Measurements from ENCODE around the gene ARHGAP24. TPM values are rescaled to one million over a fixed set of nuclear protein-coding genes. Genes with fewer than 3 reads are reported as not detected.

Gene ARHGAP24
- total and polyA plus RNA-seq, 2 of the 13 experiments (the other 11 are each of a cell fraction or from before 2014, with no cell fraction given) = 0.07 to 0.55 TPM

DNA sequence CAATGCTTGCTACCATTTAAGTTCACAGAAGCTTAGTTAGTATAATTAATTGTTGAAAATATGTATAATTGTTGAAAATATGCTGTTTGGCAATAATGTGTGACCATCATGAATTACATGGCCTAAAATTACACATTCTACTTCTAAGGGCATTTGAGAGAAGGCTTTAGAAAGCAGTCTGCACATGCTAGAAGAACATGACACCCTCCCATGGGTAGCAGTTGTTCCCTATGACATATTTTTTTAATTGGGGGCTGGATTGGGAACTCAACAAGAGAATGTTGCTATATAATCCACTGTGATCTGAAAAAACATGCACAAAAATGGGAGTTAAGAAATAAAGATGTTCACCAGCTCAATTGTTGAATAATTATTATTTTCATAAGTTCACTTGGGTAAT, 331.4 kb downstream of the ARHGAP24 start:
- ChIA-PET CTCF (ENCODE audit: low intra/inter-chr PET ratio, low total read pairs) (no interaction called here), POLR2A (no interaction called here)
- no peak for DNase-seq (ENCODE audit: low spot score)
- Histone ChIP-seq H3K9ac (ENCODE audit: insufficient read depth, low read depth, low read length) (no peak overlapping the region), H4K20me1 (ENCODE audit: insufficient read depth, low read length) (no peaks in the 10 kb centered on the region), H3K9me3 (ENCODE audit: low read length) (no peaks in the 10 kb centered on the region), H3K27ac (ENCODE audit: extremely low read length, insufficient read depth, low read length) (no peak overlapping the region), H2AFZ (ENCODE audit: low read length) (no peak overlapping the region), H3K4me2 (ENCODE audit: low read depth, low read length) (no peak overlapping the region), H3K4me1 (ENCODE audit: insufficient read depth, low read length) (no peaks in the 10 kb centered on the region), H3K27me3 (ENCODE audit: control insufficient read depth in 1 of 2, insufficient read depth in 2 of 2, low read length in 2 of 2) (no peaks in the 10 kb centered on the region), H3K79me2 (ENCODE audit: insufficient read depth, low read length) (no peaks in the 10 kb centered on the region), H3K36me3 (replicated peaks in 1 of 2; ENCODE audit: control insufficient read depth in 1 of 2, insufficient read depth in 2 of 2, low read length in 2 of 2) (no peaks in the 10 kb centered on the region), H3K4me3 (replicated peaks in 1 of 3; ENCODE audit: insufficient read depth in 1 of 3, low read depth in 2 of 3, low read length in 3 of 3) (no peak overlapping the region)
- no peak for FAIRE-seq
- ATAC-seq = no peak
- intact Hi-C loops (cut with micrococcal nuclease; ENCODE audit: unreplicated experiment) = no loop called here
- no TSS peak for BruUV-seq (replicated peaks)
- in situ Hi-C loops (cut with HindIII; ENCODE audit: extremely low pct_ligation_motif_present, low pct_unique_long_range_greater_than_20kb) = no loop called here
- TF ChIP-seq ZSCAN22 (CRISPR knock-in tag; IDR thresholded peaks at IDR 0.05) (no peak), ZBTB38 (CRISPR knock-in tag; IDR thresholded peaks at IDR 0.05) (no peak), ARHGAP35 (CRISPR knock-in tag; IDR thresholded peaks at IDR 0.05; ENCODE audit: borderline replicate concordance) (no peak), ZMAT3 (CRISPR knock-in tag; conservative IDR thresholded peaks at IDR 0.05) (no peak), ZNF12 (CRISPR knock-in tag; IDR thresholded peaks at IDR 0.05) (no peak), ZNF605 (CRISPR knock-in tag; IDR thresholded peaks at IDR 0.05) (no peak), ARNT (IDR thresholded peaks at IDR 0.05) (no peak), ZNF720 (CRISPR knock-in tag; IDR thresholded peaks at IDR 0.05) (no peak)
- TF ChIP-seq, protein P1, sequence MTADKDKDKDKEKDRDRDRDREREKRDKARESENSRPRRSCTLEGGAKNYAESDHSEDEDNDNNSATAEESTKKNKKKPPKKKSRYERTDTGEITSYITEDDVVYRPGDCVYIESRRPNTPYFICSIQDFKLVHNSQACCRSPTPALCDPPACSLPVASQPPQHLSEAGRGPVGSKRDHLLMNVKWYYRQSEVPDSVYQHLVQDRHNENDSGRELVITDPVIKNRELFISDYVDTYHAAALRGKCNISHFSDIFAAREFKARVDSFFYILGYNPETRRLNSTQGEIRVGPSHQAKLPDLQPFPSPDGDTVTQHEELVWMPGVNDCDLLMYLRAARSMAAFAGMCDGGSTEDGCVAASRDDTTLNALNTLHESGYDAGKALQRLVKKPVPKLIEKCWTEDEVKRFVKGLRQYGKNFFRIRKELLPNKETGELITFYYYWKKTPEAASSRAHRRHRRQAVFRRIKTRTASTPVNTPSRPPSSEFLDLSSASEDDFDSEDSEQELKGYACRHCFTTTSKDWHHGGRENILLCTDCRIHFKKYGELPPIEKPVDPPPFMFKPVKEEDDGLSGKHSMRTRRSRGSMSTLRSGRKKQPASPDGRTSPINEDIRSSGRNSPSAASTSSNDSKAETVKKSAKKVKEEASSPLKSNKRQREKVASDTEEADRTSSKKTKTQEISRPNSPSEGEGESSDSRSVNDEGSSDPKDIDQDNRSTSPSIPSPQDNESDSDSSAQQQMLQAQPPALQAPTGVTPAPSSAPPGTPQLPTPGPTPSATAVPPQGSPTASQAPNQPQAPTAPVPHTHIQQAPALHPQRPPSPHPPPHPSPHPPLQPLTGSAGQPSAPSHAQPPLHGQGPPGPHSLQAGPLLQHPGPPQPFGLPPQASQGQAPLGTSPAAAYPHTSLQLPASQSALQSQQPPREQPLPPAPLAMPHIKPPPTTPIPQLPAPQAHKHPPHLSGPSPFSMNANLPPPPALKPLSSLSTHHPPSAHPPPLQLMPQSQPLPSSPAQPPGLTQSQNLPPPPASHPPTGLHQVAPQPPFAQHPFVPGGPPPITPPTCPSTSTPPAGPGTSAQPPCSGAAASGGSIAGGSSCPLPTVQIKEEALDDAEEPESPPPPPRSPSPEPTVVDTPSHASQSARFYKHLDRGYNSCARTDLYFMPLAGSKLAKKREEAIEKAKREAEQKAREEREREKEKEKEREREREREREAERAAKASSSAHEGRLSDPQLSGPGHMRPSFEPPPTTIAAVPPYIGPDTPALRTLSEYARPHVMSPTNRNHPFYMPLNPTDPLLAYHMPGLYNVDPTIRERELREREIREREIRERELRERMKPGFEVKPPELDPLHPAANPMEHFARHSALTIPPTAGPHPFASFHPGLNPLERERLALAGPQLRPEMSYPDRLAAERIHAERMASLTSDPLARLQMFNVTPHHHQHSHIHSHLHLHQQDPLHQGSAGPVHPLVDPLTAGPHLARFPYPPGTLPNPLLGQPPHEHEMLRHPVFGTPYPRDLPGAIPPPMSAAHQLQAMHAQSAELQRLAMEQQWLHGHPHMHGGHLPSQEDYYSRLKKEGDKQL (CRISPR knock-in tag; IDR thresholded peaks at IDR 0.05; ENCODE audit: low read depth) = no peak
- TF ChIP-seq, protein P2, sequence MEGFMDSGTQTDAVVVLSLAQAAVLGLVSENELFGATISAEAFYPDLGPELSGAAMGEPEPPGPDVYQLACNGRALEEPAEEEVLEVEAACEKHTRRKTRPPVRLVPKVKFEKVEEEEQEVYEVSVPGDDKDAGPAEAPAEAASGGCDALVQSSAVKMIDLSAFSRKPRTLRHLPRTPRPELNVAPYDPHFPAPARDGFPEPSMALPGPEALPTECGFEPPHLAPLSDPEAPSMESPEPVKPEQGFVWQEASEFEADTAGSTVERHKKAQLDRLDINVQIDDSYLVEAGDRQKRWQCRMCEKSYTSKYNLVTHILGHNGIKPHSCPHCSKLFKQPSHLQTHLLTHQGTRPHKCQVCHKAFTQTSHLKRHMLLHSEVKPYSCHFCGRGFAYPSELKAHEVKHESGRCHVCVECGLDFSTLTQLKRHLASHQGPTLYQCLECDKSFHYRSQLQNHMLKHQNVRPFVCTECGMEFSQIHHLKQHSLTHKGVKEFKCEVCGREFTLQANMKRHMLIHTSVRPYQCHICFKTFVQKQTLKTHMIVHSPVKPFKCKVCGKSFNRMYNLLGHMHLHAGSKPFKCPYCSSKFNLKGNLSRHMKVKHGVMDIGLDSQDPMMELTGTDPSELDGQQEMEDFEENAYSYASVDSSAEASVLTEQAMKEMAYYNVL (CRISPR knock-in tag; IDR thresholded peaks at IDR 0.05; ENCODE audit: borderline replicate concordance) = no peak
- TF ChIP-seq, protein P3, sequence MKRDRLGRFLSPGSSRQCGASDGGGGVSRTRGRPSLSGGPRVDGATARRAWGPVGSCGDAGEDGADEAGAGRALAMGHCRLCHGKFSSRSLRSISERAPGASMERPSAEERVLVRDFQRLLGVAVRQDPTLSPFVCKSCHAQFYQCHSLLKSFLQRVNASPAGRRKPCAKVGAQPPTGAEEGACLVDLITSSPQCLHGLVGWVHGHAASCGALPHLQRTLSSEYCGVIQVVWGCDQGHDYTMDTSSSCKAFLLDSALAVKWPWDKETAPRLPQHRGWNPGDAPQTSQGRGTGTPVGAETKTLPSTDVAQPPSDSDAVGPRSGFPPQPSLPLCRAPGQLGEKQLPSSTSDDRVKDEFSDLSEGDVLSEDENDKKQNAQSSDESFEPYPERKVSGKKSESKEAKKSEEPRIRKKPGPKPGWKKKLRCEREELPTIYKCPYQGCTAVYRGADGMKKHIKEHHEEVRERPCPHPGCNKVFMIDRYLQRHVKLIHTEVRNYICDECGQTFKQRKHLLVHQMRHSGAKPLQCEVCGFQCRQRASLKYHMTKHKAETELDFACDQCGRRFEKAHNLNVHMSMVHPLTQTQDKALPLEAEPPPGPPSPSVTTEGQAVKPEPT (CRISPR knock-in tag; IDR thresholded peaks at IDR 0.05; ENCODE audit: low read depth) = no peak
- TF ChIP-seq, protein P4, sequence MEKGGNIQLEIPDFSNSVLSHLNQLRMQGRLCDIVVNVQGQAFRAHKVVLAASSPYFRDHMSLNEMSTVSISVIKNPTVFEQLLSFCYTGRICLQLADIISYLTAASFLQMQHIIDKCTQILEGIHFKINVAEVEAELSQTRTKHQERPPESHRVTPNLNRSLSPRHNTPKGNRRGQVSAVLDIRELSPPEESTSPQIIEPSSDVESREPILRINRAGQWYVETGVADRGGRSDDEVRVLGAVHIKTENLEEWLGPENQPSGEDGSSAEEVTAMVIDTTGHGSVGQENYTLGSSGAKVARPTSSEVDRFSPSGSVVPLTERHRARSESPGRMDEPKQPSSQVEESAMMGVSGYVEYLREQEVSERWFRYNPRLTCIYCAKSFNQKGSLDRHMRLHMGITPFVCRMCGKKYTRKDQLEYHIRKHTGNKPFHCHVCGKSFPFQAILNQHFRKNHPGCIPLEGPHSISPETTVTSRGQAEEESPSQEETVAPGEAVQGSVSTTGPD (CRISPR knock-in tag; IDR thresholded peaks at IDR 0.05) = no peak
- TF ChIP-seq, protein P5, sequence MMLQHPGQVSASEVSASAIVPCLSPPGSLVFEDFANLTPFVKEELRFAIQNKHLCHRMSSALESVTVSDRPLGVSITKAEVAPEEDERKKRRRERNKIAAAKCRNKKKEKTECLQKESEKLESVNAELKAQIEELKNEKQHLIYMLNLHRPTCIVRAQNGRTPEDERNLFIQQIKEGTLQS (CRISPR knock-in tag; IDR thresholded peaks at IDR 0.05) = no peak

Data from HepG2 (cell line).